Lower leg skin (tissue), 3 donors: ENCODE measurements around the gene ADGRL3.

Experiments used
- POLR2A ChIP-seq, 2 donors: fragments of 450-650 bp; IDR thresholded peaks; one replicate each; pipeline ENCODE4 v1.6.1; 2016 to 2017; ENCODE audit warnings: antibody characterized with exemption in 2 of 2, mild to moderate bottlenecking in 1 of 2, moderate library complexity in 1 of 2
- TF ChIP-seq, protein P1 (sequence below), 3 donors: fragments of 450-650 bp; IDR thresholded peaks; one replicate each; pipeline ENCODE4 v1.5.1; 2016; ENCODE audit warnings: antibody characterized with exemption in 3 of 3, mild to moderate bottlenecking in 3 of 3, moderate library complexity in 2 of 3

DNA sequence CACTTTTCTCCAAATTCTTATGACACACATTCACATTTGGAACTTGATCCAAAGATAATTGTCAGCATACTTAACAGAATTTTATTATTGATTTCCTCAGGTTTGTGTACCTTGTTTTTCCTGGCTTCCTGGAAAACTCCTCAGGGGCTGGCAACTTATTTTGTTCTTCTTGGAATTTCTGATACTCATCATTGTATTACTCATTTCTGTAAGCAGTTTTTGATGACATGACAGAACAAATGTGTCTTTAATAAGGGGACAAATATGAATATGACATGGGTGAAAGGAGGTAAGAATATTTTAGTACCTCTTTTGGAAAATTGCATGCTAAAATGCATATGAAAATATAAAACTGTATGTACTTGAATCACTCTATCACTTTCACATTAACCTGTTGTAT is 237.8 kb downstream of the ADGRL3 start:
- TF ChIP-seq, protein P1, sequence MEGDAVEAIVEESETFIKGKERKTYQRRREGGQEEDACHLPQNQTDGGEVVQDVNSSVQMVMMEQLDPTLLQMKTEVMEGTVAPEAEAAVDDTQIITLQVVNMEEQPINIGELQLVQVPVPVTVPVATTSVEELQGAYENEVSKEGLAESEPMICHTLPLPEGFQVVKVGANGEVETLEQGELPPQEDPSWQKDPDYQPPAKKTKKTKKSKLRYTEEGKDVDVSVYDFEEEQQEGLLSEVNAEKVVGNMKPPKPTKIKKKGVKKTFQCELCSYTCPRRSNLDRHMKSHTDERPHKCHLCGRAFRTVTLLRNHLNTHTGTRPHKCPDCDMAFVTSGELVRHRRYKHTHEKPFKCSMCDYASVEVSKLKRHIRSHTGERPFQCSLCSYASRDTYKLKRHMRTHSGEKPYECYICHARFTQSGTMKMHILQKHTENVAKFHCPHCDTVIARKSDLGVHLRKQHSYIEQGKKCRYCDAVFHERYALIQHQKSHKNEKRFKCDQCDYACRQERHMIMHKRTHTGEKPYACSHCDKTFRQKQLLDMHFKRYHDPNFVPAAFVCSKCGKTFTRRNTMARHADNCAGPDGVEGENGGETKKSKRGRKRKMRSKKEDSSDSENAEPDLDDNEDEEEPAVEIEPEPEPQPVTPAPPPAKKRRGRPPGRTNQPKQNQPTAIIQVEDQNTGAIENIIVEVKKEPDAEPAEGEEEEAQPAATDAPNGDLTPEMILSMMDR (IDR thresholded peaks at IDR 0.05): no peak
- no peak for TF ChIP-seq POLR2A (IDR thresholded peaks at IDR 0.05)
